Heart right ventricle (tissue), 16 donors: ENCODE data around the gene F13A1. TPM values are rescaled to one million over a fixed set of nuclear protein-coding genes. Genes with fewer than 3 reads are reported as not detected.

Source experiments
- ATAC-seq, 8 donors: fragments of 200-7000 bp; cut with Tn5 transposase; one replicate each; pipeline ENCODE4 v1.9.1; 2020; ENCODE audit warnings: mild to moderate bottlenecking in 8 of 8, moderate library complexity in 8 of 8, moderate number of reproducible peaks in 1 of 8
- DNase-seq, 2 donors: peaks; one replicate each; pipeline ENCODE4 v3.0.0-alpha.2; 2020
- H3K27ac ChIP-seq, 10 donors: fragments of 200-600 bp; sonication (generic) in 2 of 10; one replicate each; pipeline versions ENCODE4 v1.5.0 to v1.8.0; 2020 to 2022; ENCODE audit warnings: mild to moderate bottlenecking in 3 of 10
- H3K27me3 ChIP-seq, 7 donors: fragments of 200-600 bp; one replicate each; pipeline ENCODE4 v1.8.0; 2021 to 2022; ENCODE audit warnings: mild to moderate bottlenecking in 2 of 7
- H3K36me3 ChIP-seq, 9 donors: fragments of 200-600 bp; sonication (generic) in 1 of 9; one replicate each; pipeline versions ENCODE4 v1.5.0 to v1.8.0; 2020 to 2022; ENCODE audit warnings: mild to moderate bottlenecking in 2 of 9
- H3K4me1 ChIP-seq, 9 donors: fragments of 200-600 bp; sonication (generic) in 1 of 9; one replicate each; pipeline versions ENCODE4 v1.5.0 to v1.8.0; 2020 to 2022; ENCODE audit warnings: mild to moderate bottlenecking in 4 of 9
- H3K4me3 ChIP-seq, 10 donors: fragments of 200-600 bp; sonication (generic) in 2 of 10; one replicate each; pipeline versions ENCODE4 v1.5.0 to v1.8.0; 2020 to 2022; ENCODE audit warnings: mild to moderate bottlenecking in 7 of 10, moderate library complexity in 2 of 10
- H3K9me3 ChIP-seq, 11 donors: fragments of 200-600 bp in 10 of 11; sonication (generic) in 2 of 11; one replicate each; pipeline versions ENCODE4 v1.5.0 to v1.8.0; 2013 to 2022; ENCODE audit warnings: mild to moderate bottlenecking in 2 of 11, control low read depth in 1 of 11, moderate library complexity in 1 of 11
- CTCF ChIP-seq, 9 donors: fragments of 200-600 bp; sonication (generic) in 2 of 9; IDR thresholded peaks; one replicate each; pipeline versions ENCODE4 v1.5.0 to v1.8.0; 2021 to 2022; ENCODE audit warnings: antibody characterized with exemption in 9 of 9, mild to moderate bottlenecking in 5 of 9, moderate library complexity in 1 of 9
- WGBS, 2 donors: extraction: QIAGEN DNeasy Blood & Tissue Kit; methylation state at CpG; one replicate each; pipeline ENCODE4 v1.1.7; 2013; ENCODE audit warnings: inconsistent platforms in 1 of 2; 5-methylcytosine and 5-hydroxymethylcytosine counted together
- intact Hi-C, 10 donors: fragments of 100-400 bp; cut with DNase I; formaldehyde crosslinking; loops; one replicate each; pipeline versions ENCODE4 v1.11.1 to v1.14.2; 2022
- polyA plus RNA-seq, 2 donors: library from polyadenylated mRNA; stranded (reverse); fragments of 200-250 nt; gene quantifications; one replicate each; pipeline ENCODE4 v1.2.3, GENCODE V29; 2013
- total RNA-seq, 10 donors: library from RNA; stranded (reverse); fragmentation: NEBNext Ultra II Directional in 3 of 10; extraction: Animal tissue kit (Norgen Biotek cat#: 25700) in 3 of 10; gene quantifications; one replicate each; pipeline versions ENCODE4 v1.2.1 to v1.2.4, GENCODE V29; 2021 to 2023
- donor health status: Arrhythmogenic right ventricular cardiomyopathy.
- donor health status: ischemic (EF 13 %, LVEDD 7.1; RV severe dilation, severe dysfunction).
- donor health status: healthy with polysubstance abuse.
- donor health status: DM: no; HTN: yes; CAD: no.
- donor health status: DM: no; HTN: no; CAD: no.
- donor health status: ischemic (EF 25% LVEDD 6.9; RV normal size, moderate dysfunction).
- donor health status: ischemic (EF 25% LVEDD 5.7; RV mildly dilated, moderate dysfunction).
- donor health status: healthy.
- donor health status: DM: yes; HTN: yes; CAD: no.
- donor health status: Ischemic cardiomyopathy.
- donor health status: ischemic (EF 35%, LVEDD 5.7; RV mildly dilated, moderate dysfunction).
- donor health status: nonischemic (EF 11% LVEDD 7.7; RV severe dilation, severe dysfunction).
- donor health status: DM: yes; HTN: yes; CAD: no.
- donor health status: PGD.
- donor health status: ischemic (EF 29% LVEDD 5.4; RV normal size, mild dysfunction).
- donor health status: nonischemic (EF 23%, LVEDD 6.1; RV moderate dilation, normal function).

F13A1 gene
- total and polyA plus RNA-seq, 12 donors = 8.4 to 265 (median 22.8) TPM

DNA sequence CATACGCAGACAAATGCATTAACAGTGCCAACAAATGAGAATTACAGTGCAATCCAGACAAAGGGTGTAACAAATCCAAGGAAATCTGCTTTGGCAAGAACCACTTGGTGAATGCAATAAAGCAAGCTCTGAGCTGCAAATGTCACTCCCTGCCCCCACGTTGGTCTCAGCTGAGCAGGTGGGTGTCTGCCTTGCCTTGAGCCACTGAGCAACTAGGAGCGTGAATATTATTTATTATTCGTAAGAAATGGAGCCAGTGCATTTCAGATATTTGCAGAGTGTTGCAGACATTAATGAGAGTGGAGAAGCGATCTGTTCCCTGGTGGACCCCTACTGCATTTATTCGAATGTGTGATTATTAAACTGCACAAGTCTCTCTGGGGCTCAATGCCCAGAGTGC lies 36.6 kb upstream of the F13A1 start:
- peaks cover 0 to 9% (median 0%) of the 10 kb centered on the region in 9 donors for H3K4me1 ChIP-seq
- intact Hi-C loops = no loop called here
- peaks cover 0 to 12% (median 0%) of the 10 kb centered on the region in 7 donors for H3K27me3 ChIP-seq
- no peaks in the 10 kb centered on the region for H3K36me3 ChIP-seq
- no peak overlapping the region for H3K27ac ChIP-seq
- WGBS, 2 donors = 66 to 72% methylated on average over 6 of the region's 6 CpGs
- TF ChIP-seq CTCF (IDR thresholded peaks at IDR 0.05) = no peak
- no peak for DNase-seq
- no peaks in the 10 kb centered on the region for H3K9me3 ChIP-seq
- ATAC-seq = no peak
- H3K4me3 ChIP-seq = no peak overlapping the region

DNA sequence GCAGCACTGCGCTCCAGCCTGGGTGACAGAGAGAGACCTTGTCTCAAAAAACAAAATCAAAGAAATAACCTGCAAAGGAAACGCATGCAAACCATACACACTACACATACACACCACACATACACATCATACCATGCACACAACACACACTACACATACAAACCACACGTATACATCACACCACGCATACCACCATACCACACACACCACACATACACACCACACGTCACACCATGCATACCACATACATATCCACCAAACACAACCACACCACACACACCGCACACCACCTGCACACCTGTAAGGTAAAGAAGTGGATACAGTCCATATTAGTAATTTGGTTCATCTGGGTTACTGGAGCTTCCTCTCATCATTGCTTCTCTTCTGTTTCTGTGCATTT lies 32.3 kb upstream of the F13A1 start:
- Histone ChIP-seq H3K27ac (no peak overlapping the region), H3K27me3 (peaks cover 0 to 18% (median 3%) of the 10 kb centered on the region in 7 donors), H3K9me3 (no peaks in the 10 kb centered on the region), H3K4me1 (peaks cover 0 to 9% (median 0%) of the 10 kb centered on the region in 9 donors), H3K36me3 (no peaks in the 10 kb centered on the region), H3K4me3 (no peak overlapping the region)
- DNase-seq = no peak
- TF ChIP-seq CTCF (IDR thresholded peaks at IDR 0.05) = no peak
- intact Hi-C loops = no loop called here
- ATAC-seq = no peak
- WGBS, 2 donors = 95 to 97% methylated on average over 6 of the region's 6 CpGs

DNA sequence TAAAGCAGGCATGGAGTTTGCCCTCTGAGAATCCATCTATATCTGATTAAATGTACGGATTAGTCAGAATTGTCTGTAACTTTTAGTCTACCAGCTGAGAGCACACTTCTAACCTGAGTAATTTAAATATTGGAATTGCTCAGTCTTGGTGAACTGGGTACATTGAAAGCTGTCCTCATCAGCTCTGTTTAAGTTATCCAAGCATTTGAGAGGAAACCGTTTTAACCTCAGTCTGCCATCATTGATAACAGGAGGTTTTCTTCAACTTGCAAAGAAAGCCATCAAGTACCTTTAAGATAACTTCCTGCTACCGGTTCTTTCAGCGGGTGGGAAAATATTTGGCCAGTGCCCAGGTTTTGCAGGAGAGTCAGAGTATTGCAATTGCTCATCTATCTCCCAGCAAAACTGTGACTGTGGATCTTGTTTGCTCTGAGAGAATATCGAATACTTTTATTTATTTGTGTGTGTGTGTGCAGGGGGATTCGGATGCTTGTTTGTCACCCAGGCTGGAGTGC lies 31.1 kb upstream of the F13A1 start:
- H3K27me3 ChIP-seq = peaks cover 0 to 18% (median 3%) of the 10 kb centered on the region in 7 donors
- H3K36me3 ChIP-seq = no peaks in the 10 kb centered on the region
- H3K4me3 ChIP-seq = no peak overlapping the region
- no peaks in the 10 kb centered on the region for H3K9me3 ChIP-seq
- no peak for ATAC-seq
- 40 to 42% methylated on average over 6 of the region's 6 CpGs for WGBS, 2 donors
- H3K4me1 ChIP-seq = peaks cover 0 to 5% (median 0%) of the 10 kb centered on the region in 9 donors
- DNase-seq = no peak
- intact Hi-C loops = no loop called here
- no peak for TF ChIP-seq CTCF (IDR thresholded peaks at IDR 0.05)
- no peak overlapping the region for H3K27ac ChIP-seq

- Histone ChIP-seq H3K9me3 (no peaks in the 10 kb centered on the region), H3K36me3 (no peaks in the 10 kb centered on the region), H3K27ac (no peak overlapping the region), H3K27me3 (peaks cover 0 to 18% (median 3%) of the 10 kb centered on the region in 7 donors), H3K4me1 (peaks cover 0 to 5% (median 0%) of the 10 kb centered on the region in 9 donors), H3K4me3 (no peak overlapping the region)
- no peak for ATAC-seq
- 89 to 94% methylated on average over 4 of the region's 4 CpGs for WGBS, 2 donors
- TF ChIP-seq CTCF (IDR thresholded peaks at IDR 0.05) = no peak
- intact Hi-C loops = no loop called here
- no peak for DNase-seq
These were observed 30.2 kb upstream of the F13A1 start for GRCh38 chr6:6350696-6351095.
